ENCODE measurements around the gene PCNX2. TPM values are rescaled to one million over a fixed set of nuclear protein-coding genes. Genes with fewer than 3 reads are reported as not detected.

The PCNX2 gene
- total and polyA plus RNA-seq, 2 donors (not counting 1 experiment from before 2014, with no cell fraction given): 17.6 to 34.7 TPM

- Mint-ChIP-seq H3K9me3 (ENCODE audit: insufficient read depth) (no peaks in the 10 kb centered on the region), H3K27me3 (no peaks in the 10 kb centered on the region), H3K27ac (no peak overlapping the region), H3K4me3 (no peak overlapping the region), H3K4me1 (peaks cover 5% of the 10 kb centered on the region)
- 93% methylated on average over 4 of the region's 5 CpGs for WGBS (ENCODE audit: insufficient coverage)
- Histone ChIP-seq H4K20me1 (ENCODE audit: control insufficient read depth, insufficient read depth, low read length, poor library complexity, severe bottlenecking) (no peaks in the 10 kb centered on the region), H3K27me3 (replicated peaks in 1 of 4; ENCODE audit: control extremely low read depth in 1 of 4, control insufficient read depth in 3 of 4, insufficient read depth in 4 of 4, low read length in 3 of 4) (no peaks in the 10 kb centered on the region), H3K79me2 (ENCODE audit: control insufficient read depth, insufficient read depth, low read length) (no peaks in the 10 kb centered on the region), H3K4me1 (ENCODE audit: control insufficient read depth in 2 of 2, insufficient read depth in 2 of 2, low read length in 2 of 2) (no peaks in the 10 kb centered on the region), H3K36me3 (replicated peaks in 1 of 2; ENCODE audit: control extremely low read depth in 1 of 2, control insufficient read depth in 1 of 2, extremely low read depth in 1 of 2, insufficient read depth in 2 of 2, low read length in 1 of 2) (peaks cover 0 to 22% of the 10 kb centered on the region in 2 experiments), H3K4me2 (replicated peaks; ENCODE audit: low read depth, low read length, poor library complexity, severe bottlenecking) (no peak overlapping the region), H2AFZ (ENCODE audit: insufficient read depth, low read depth, low read length, poor library complexity, severe bottlenecking) (no peak overlapping the region), H3K9ac (ENCODE audit: low read length) (no peak overlapping the region), H3K9me3 (ENCODE audit: control extremely low read depth in 1 of 3, control insufficient read depth in 2 of 3, insufficient read depth in 1 of 3, low read length in 2 of 3) (no peaks in the 10 kb centered on the region), H3K4me3 (ENCODE audit: control extremely low read depth in 1 of 5, extremely low read depth in 1 of 5, insufficient read depth in 1 of 5, low read depth in 2 of 5, low read length in 4 of 5) (no peak overlapping the region), H3K27ac (ENCODE audit: low read length in 2 of 2) (no peak overlapping the region)
- TF ChIP-seq EZH2 (IDR thresholded peaks at IDR 0.05; ENCODE audit: borderline replicate concordance, insufficient read depth, low read depth, low read length, poor library complexity, severe bottlenecking): no peak
- ATAC-seq (ENCODE audit: low read depth) (no peak), DNase-seq (no peak)
- POLR2A ChIA-PET: no interaction called here
- intact Hi-C loops (cut with micrococcal nuclease): no loop called here
- CTCF ChIA-PET: no interaction called here
Measured at GRCh38 chr1:233261695-233262094, 33.8 kb downstream of the PCNX2 start.

- no peak overlapping the region for H3K4me3 Mint-ChIP-seq
Measured at GRCh38 chr1:233261206-233261605, 34.3 kb downstream of the PCNX2 start.

More at GRCh38 chr1:233261206-233261605, 34.3 kb downstream of the PCNX2 start:
- no peak for TF ChIP-seq CTCF (IDR thresholded peaks at IDR 0.05)
- no peak for TF ChIP-seq EZH2 (IDR thresholded peaks at IDR 0.05; ENCODE audit: borderline replicate concordance, insufficient read depth, low read depth, low read length, poor library complexity, severe bottlenecking)
- ATAC-seq (ENCODE audit: low read depth) (no peak), DNase-seq (no peak)
- H3K27ac Mint-ChIP-seq: no peak overlapping the region
- Histone ChIP-seq H3K4me2 (replicated peaks; ENCODE audit: low read depth, low read length, poor library complexity, severe bottlenecking) (no peak overlapping the region), H3K36me3 (replicated peaks in 1 of 2; ENCODE audit: control extremely low read depth in 1 of 2, control insufficient read depth in 1 of 2, extremely low read depth in 1 of 2, insufficient read depth in 2 of 2, low read length in 1 of 2) (peaks cover 0 to 22% of the 10 kb centered on the region in 2 experiments), H2AFZ (ENCODE audit: insufficient read depth, low read depth, low read length, poor library complexity, severe bottlenecking) (no peak overlapping the region), H3K79me2 (ENCODE audit: control insufficient read depth, insufficient read depth, low read length) (no peaks in the 10 kb centered on the region), H3K9me3 (ENCODE audit: control extremely low read depth in 1 of 3, control insufficient read depth in 2 of 3, insufficient read depth in 1 of 3, low read length in 2 of 3) (no peaks in the 10 kb centered on the region), H3K27me3 (replicated peaks in 1 of 4; ENCODE audit: control extremely low read depth in 1 of 4, control insufficient read depth in 3 of 4, insufficient read depth in 4 of 4, low read length in 3 of 4) (no peaks in the 10 kb centered on the region), H3K4me3 (ENCODE audit: control extremely low read depth in 1 of 5, extremely low read depth in 1 of 5, insufficient read depth in 1 of 5, low read depth in 2 of 5, low read length in 4 of 5) (no peak overlapping the region), H3K9ac (ENCODE audit: low read length) (no peak overlapping the region), H4K20me1 (ENCODE audit: control insufficient read depth, insufficient read depth, low read length, poor library complexity, severe bottlenecking) (no peaks in the 10 kb centered on the region), H3K4me1 (ENCODE audit: control insufficient read depth in 2 of 2, insufficient read depth in 2 of 2, low read length in 2 of 2) (no peaks in the 10 kb centered on the region), H3K27ac (ENCODE audit: low read length in 2 of 2) (no peak overlapping the region)
- intact Hi-C loops (cut with micrococcal nuclease): no loop called here
- H3K27me3 Mint-ChIP-seq: no peaks in the 10 kb centered on the region
- peaks cover 5% of the 10 kb centered on the region for H3K4me1 Mint-ChIP-seq
- ChIA-PET POLR2A (no interaction called here), CTCF (no interaction called here)
- 83% methylated on average over 2 of the region's 3 CpGs for WGBS (ENCODE audit: insufficient coverage)
- no peaks in the 10 kb centered on the region for H3K9me3 Mint-ChIP-seq (ENCODE audit: insufficient read depth)

Measured in B cell (primary cell).